RKO (cell line): ENCODE results near the gene KRTAP9-8.
"Not testable (repeated sequence)": the region's sequence is repeated elsewhere in the genome, so short reads cannot be mapped to it uniquely, and the experiment has no call there.

Source experiments
- DNase-seq: peaks from one replicate; pipeline ENCODE4 v3.0.0-alpha.2; 2016; ENCODE audit warnings: low spot score

The KRTAP9-8 gene

GRCh38 chr17:41255381-41256290 is 17.8 kb downstream of the KRTAP9-8 start, which contains the start of gene KRTAP9-9:
Gene KRTAP9-9 (plus strand): TSS chr17:41255384.
- DNase-seq: not testable (repeated sequence)

DNA sequence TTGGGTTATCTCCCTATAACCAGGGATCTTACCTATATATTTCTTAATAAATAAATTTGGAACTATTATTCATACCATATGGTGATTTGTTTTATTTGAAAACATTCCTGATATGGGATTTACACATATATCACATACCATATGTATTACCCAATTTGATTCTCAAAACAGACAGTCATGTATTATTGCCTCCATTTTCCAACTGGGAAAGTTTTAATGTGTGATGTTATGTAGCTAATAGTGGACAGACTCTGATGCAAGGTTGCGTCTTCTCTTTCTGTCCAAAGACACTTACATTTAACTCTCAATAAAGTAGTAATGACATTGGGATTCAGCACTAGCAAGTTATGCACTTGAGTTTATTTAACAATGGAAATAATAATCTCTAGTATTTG is 18.5 kb downstream of the KRTAP9-8 start:
- no peak for DNase-seq

DNA sequence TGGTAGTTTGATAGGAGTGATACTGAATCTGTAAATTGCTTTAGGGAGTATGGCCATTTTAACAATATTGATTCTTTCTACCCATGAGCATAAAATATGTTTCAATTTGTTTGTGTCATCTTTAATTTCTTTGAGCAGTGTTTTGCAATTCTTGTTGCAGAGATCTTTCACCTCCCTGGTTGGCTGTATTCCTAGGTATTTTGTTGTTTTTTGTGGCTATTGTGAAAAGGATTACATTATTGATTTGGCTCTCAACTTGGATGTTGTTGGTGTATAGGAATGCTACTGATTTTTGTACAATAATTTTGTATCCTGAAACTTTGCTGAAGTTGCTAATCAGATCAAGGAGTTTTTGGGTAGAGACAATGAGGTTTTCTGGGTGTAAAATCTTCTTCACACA is 20.6 kb downstream of the KRTAP9-8 start:
- DNase-seq: no peak

GRCh38 chr17:41263212-41263611 is 25.4 kb downstream of the KRTAP9-8 start:
- no peak for DNase-seq

DNA sequence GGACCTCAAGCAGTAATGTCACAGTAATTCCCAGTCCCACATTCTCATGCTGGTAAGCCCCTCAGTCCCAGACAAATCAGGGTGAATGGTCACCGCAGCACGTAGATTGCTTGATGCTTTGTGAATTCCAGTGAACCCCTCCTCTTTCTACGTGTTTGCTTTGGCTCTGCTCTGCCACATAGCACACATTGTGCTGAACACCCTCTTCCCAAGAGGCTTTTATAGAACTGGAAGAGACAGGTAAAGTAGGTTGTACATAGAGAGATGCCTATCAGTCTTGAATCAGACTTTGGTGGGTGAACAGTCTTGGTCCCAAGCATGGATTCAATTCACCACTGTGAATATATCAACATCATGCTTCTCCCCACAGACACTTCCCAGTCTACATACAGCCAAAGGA is 26.8 kb downstream of the KRTAP9-8 start:
- DNase-seq: no peak

GRCh38 chr17:41265078-41265477 is 27.3 kb downstream of the KRTAP9-8 start, which contains the start of gene KRTAP9-6:
Gene KRTAP9-6 (plus strand): TSS chr17:41265378. CDS start chr17:41265378, 0 bp downstream.
- DNase-seq: no peak

DNA sequence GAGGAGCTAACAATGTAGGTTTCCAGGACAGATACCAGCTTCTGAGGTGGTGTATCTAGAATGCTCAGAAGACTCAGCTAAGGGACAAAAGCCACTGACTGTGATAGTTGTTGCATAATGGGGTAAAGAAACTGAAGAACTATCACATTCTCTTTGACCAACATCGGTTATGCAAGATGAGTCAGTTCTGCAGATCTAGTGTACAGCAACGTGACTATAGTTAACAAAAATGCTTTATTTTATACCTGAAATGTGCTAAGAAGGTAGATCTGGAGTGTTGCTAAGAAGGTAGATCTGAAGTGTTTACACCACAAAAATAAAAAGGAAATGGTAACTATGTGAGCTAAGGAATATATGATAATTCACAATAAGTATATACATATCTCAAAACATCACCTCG is 29.9 kb downstream of the KRTAP9-8 start:
- DNase-seq: no peak

DNA sequence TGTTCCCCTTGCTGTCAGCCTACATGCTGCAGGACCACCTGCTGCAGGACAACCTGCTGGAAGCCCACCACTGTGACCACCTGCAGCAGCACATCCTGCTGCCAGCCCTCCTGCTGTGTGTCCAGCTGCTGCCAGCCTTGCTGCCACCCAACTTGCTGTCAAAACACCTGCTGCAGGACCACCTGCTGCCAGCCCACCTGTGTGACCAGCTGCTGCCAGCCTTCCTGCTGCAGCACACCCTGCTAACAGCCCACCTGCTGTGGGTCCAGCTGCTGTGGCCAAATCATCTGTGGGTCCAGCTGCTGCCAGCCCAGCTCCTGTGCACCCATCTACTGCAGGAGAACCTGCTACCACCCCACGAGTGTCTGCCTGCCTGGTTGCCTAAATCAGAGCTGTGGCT is 33.5 kb downstream of the KRTAP9-8 start:
- not testable (repeated sequence) for DNase-seq

GRCh38 chr17:41271858-41272257 is 34.1 kb downstream of the KRTAP9-8 start:
- no peak for DNase-seq

DNA sequence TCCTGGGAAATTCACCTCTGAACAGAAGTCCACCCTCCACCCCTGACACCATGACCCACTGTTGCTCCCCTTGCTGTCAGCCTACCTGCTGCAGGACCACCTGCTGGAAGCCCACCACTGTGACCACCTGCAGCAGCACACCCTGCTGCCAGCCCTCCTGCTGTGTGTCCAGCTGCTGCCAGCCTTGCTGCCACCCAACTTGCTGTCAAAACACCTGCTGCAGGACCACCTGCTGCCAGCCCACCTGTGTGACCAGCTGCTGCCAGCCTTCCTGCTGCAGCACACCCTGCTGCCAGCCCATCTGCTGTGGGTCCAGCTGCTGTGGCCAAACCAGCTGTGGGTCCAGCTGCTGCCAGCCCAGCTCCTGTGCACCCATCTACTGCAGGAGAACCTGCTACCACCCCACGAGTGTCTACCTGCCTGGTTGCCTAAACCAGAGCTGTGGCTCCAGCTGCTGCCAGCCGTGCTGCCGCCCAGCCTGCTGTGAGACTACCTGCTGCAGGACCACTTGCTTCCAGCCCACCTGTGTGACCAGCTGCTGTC is 37.9 kb downstream of the KRTAP9-8 start, which contains the start of gene KRTAP9-7:
Gene KRTAP9-7, plus strand, starts transcription at position 51 of the 543 bp plus-strand sequence. Its CDS starts 0 bp downstream, at position 51.
- DNase-seq: not testable (repeated sequence)

GRCh38 chr17:41278176-41278955 is 40.6 kb downstream of the KRTAP9-8 start:
- DNase-seq: no peak

- no peak for DNase-seq
These were observed 46.2 kb downstream of the KRTAP9-8 start for GRCh38 chr17:41284043-41284442.

- no peak for DNase-seq
These were observed 46.7 kb downstream of the KRTAP9-8 start for GRCh38 chr17:41284546-41284945.

DNA sequence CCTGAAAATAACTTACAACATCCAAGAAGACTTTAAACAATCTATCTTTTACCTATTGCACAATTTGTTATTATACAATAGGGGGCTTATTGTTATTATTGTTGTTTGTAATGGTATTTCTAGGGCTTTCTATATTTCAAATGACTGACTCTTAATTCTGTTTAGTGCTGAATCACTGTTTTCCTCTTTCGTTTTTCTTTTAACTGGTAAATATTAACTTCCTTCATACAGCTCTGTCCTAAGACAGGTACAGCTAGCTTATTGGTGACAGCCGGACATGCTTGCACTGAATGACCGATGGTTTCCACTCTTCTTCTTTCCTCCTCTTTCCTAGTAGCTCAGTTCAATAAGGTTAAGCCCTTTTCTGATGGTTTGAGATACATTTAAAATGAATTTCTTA is 49.3 kb downstream of the KRTAP9-8 start:
- no peak for DNase-seq
